ENCODE results near the gene LATS2. TPM values are rescaled to one million over a fixed set of nuclear protein-coding genes. Genes with fewer than 3 reads are reported as not detected.
A peak's percentile ranks its signal among the peaks of the same experiment; 100 is the strongest.

The LATS2 gene
- total RNA-seq, 1 donor from 2014 or later = 104 TPM

DNA sequence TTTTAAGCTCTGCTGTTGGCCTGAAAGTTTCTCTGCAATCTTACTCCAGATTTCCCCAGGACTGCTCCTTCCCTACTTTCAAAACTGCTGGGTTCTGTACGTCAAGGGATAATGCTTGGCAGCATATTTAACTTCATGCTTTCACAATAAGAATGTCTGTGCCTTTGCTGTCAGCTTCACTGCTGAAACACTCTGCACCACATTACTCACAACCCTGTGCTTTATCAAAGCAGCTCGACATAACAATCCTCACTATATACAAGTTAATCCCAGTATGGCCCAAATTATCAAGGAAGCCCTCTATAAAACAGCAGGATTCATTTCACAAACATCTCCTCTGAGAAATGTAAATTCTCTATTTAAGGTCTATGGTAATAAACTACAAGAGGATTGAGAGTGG, 17.5 kb downstream of the LATS2 start:
- Mint-ChIP-seq H3K36me3 (ENCODE audit: low read depth) (peaks cover 14% of the 10 kb centered on the region), H3K9me3 (ENCODE audit: low read depth) (no peaks in the 10 kb centered on the region), H3K27me3 (ENCODE audit: low read depth) (no peaks in the 10 kb centered on the region), H3K4me3 (ENCODE audit: unreplicated experiment) (no peak overlapping the region), H3K27ac (ENCODE audit: unreplicated experiment) (peak overlapping the region; percentile 72), H3K4me1 (ENCODE audit: low read depth) (peaks cover 68% of the 10 kb centered on the region)
- no peak for TF ChIP-seq CTCF (IDR thresholded peaks at IDR 0.05)
- no peak for DNase-seq (ENCODE audit: low spot score)

DNA sequence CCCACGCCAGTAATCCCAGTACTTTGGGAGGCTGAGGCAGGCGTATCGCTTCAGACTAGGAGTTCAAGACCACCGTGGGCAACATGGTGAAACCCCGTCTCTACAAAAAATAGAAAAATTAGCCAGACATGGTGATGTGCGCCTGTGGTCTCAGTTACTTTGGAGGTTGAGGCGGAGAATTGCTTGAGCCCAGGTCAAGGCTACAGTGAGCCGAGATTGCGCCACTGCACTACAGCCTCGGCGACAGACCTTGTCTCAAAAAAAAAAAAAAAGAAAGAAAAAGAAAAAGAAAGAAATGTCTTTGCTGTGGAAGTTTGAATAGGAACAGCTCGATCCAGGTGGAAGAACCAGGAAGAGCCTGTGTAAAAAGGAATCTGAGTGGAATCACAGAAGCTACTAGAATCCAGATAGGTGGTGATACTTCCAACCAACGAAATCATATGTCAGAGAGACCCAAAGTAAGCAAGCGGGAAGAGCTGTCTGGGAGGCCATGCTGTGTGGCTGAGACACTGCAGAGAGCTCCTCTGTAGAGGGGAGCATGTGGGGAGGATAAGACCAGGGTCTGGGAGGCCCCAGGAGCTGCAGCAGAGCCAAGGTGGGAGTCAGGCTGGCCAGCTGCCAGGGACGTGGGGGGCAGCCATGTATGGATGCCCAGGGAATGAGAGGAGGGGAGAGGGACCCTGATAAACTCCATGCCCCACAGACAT, 21.1 kb downstream of the LATS2 start:
- Mint-ChIP-seq H3K27me3 (ENCODE audit: low read depth) (no peaks in the 10 kb centered on the region), H3K9me3 (ENCODE audit: low read depth) (no peaks in the 10 kb centered on the region), H3K4me3 (ENCODE audit: unreplicated experiment) (no peak overlapping the region), H3K36me3 (ENCODE audit: low read depth) (peaks cover 16% of the 10 kb centered on the region), H3K27ac (ENCODE audit: unreplicated experiment) (peak overlapping the region; percentile 63), H3K4me1 (ENCODE audit: low read depth) (peaks cover 51% of the 10 kb centered on the region)
- no peak for DNase-seq (ENCODE audit: low spot score)
- TF ChIP-seq CTCF (IDR thresholded peaks at IDR 0.05) = no peak

DNA sequence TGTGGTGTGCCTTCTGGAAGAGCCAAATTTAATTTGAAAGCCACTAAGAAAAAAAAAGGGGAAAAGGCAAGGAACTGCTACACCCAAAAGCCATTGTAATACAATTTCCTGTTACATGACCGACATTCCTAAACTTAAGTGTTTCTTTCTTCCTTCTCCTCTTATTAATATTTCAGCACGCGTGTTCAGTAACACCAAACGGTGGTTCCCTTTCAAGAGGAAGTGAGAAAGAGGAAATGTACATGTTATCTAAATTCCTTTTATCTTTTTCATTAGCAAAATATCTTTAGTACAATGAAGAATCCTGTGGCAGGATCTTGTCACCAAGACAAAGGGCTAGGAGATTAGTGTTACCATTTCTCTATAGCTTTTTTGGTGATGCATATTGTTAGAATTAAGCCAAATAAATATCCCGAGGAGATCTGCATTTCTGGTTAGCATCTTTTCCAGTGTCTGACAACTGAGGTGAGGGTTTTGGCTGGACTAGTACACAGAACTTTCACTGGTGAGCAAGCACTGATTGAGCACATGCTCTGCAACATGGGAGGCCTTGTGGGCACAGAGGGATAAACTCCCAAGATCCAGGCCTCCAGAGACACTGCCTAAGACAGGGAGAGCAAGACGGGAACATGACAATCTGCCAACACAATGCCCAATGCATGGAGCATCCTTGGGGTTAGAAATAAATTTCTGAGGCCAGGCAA, 22.1 kb downstream of the LATS2 start:
- Mint-ChIP-seq H3K4me3 (ENCODE audit: unreplicated experiment) (no peak overlapping the region), H3K27me3 (ENCODE audit: low read depth) (no peaks in the 10 kb centered on the region), H3K4me1 (ENCODE audit: low read depth) (peaks cover 54% of the 10 kb centered on the region), H3K27ac (ENCODE audit: unreplicated experiment) (peak overlapping the region; percentile 77), H3K36me3 (ENCODE audit: low read depth) (peaks cover 10% of the 10 kb centered on the region), H3K9me3 (ENCODE audit: low read depth) (no peaks in the 10 kb centered on the region)
- no peak for DNase-seq (ENCODE audit: low spot score)
- no peak for TF ChIP-seq CTCF (IDR thresholded peaks at IDR 0.05)

- H3K27ac Mint-ChIP-seq (ENCODE audit: unreplicated experiment) = no peak overlapping the region
These were observed 23.7 kb downstream of the LATS2 start for GRCh38 chr13:21037656-21038055.

More at GRCh38 chr13:21037656-21038055, 23.7 kb downstream of the LATS2 start:
- peaks cover 59% of the 10 kb centered on the region for H3K4me1 Mint-ChIP-seq (ENCODE audit: low read depth)
- no peak for DNase-seq (ENCODE audit: low spot score)
- peaks cover 10% of the 10 kb centered on the region for H3K36me3 Mint-ChIP-seq (ENCODE audit: low read depth)
- no peak for TF ChIP-seq CTCF (IDR thresholded peaks at IDR 0.05)
- no peaks in the 10 kb centered on the region for H3K9me3 Mint-ChIP-seq (ENCODE audit: low read depth)
- no peak overlapping the region for H3K4me3 Mint-ChIP-seq (ENCODE audit: unreplicated experiment)
- H3K27me3 Mint-ChIP-seq (ENCODE audit: low read depth) = no peaks in the 10 kb centered on the region

All from chondrocyte (in vitro differentiated cells).